BJ (cell line): ENCODE results near the gene RNU5B-1. TPM values are rescaled to one million over a fixed set of nuclear protein-coding genes. Genes with fewer than 3 reads are reported as not detected.

Source experiments
- CTCF ChIA-PET: fragments of 350-600 bp; formaldehyde crosslinking; extraction: SDS; loops from one replicate; lab custom pipeline; 2021; ENCODE audit warnings: antibody characterized with exemption, inconsistent platforms; lab: Yijun Ruan, JAX
- POLR2A ChIA-PET: fragments of 300-600 bp; sonication (Branson Sonifier 250); formaldehyde crosslinking; extraction: SDS; loops from one replicate; lab custom pipeline; 2021; ENCODE audit warnings: antibody characterized with exemption; lab: Charles Lee
- DNase-seq: peaks from one replicate; pipeline ENCODE4 v3.0.0-alpha.2; 2011; ENCODE audit warnings: low read depth
- H3K27me3 ChIP-seq: 2 replicates; pipeline ENCODE4 v1.6.0; 2011; ENCODE audit warnings: low read length; ENCODE audit not compliant: control insufficient read depth, insufficient read depth
- H3K36me3 ChIP-seq: 2 replicates; pipeline ENCODE4 v1.5.1; 2011; ENCODE audit warnings: low read length; ENCODE audit not compliant: control insufficient read depth, insufficient read depth
- H3K4me3 ChIP-seq: 2 replicates; pipeline ENCODE4 v1.5.1; 2011; ENCODE audit warnings: low read depth, mild to moderate bottlenecking, control low read depth, low read length
- CTCF ChIP-seq: IDR thresholded peaks from 2 replicates; pipeline ENCODE4 v1.5.1; 2011; ENCODE audit warnings: low read depth, mild to moderate bottlenecking, control low read depth, inconsistent platforms, low read length, moderate library complexity; ENCODE audit not compliant: insufficient read depth
- polyA plus RNA-seq: library from polyadenylated mRNA; depleted of rRNA; stranded (reverse); fragments of >200 nt; gene quantifications from 2 replicates; pipeline ENCODE4 v1.2.3, GENCODE V29; 2011

RNU5B-1 gene
- polyA plus RNA-seq, 1 experiment = not detected

GRCh38 chr15:65327651-65328393 lies 23.3 kb downstream of the RNU5B-1 start:
- POLR2A ChIA-PET = no interaction called here
- H3K4me3 ChIP-seq = no peak overlapping the region
- no peaks in the 10 kb centered on the region for H3K36me3 ChIP-seq
- DNase-seq = no peak
- peaks cover 4% of the 10 kb centered on the region for H3K27me3 ChIP-seq
- CTCF ChIA-PET = interaction anchor here (1.0 to 20.2 kb wide), 3 partner anchors 9 to 72 kb away, joined by 6 to 454 read pairs (median 12); partner anchors contain the start of gene IGDCC3
- no peak for TF ChIP-seq CTCF

- no peak for TF ChIP-seq CTCF
- ChIA-PET POLR2A (no interaction called here), CTCF (interaction anchor here (0.9 to 20.2 kb wide), 2 partner anchors 12 to 57 kb away, joined by 3 to 454 read pairs; partner anchors contain the start of gene IGDCC3)
- Histone ChIP-seq H3K27me3 (peaks cover 4% of the 10 kb centered on the region), H3K36me3 (no peaks in the 10 kb centered on the region), H3K4me3 (no peak overlapping the region)
- DNase-seq = no peak
Measured at GRCh38 chr15:65328506-65329287, 24.2 kb downstream of the RNU5B-1 start.

- POLR2A ChIA-PET = no interaction called here
- no peak for DNase-seq
- H3K36me3 ChIP-seq = no peaks in the 10 kb centered on the region
- H3K4me3 ChIP-seq = no peak overlapping the region
- CTCF ChIA-PET = interaction anchor here (0.9 to 20.2 kb wide), 3 partner anchors 11 to 56 kb away, joined by 3 to 454 read pairs (median 6); partner anchors contain the start of gene IGDCC3
- no peak for TF ChIP-seq CTCF
- peaks cover 4% of the 10 kb centered on the region for H3K27me3 ChIP-seq
Measured at GRCh38 chr15:65329288-65329983, 25.0 kb downstream of the RNU5B-1 start.

- Histone ChIP-seq H3K4me3 (no peak overlapping the region), H3K36me3 (no peaks in the 10 kb centered on the region), H3K27me3 (peaks cover 6% of the 10 kb centered on the region)
- no peak for DNase-seq
- ChIA-PET POLR2A (no interaction called here), CTCF (interaction anchor here (1.8 to 20.2 kb wide), 2 partner anchors 11 to 55 kb away, joined by 6 to 454 read pairs; partner anchors contain the start of gene IGDCC3)
- TF ChIP-seq CTCF = no peak
Measured at GRCh38 chr15:65329984-65330735, 25.7 kb downstream of the RNU5B-1 start.
